Neural progenitor cell (in vitro differentiated cells): ENCODE results near the gene RRAS2. TPM values are rescaled to one million over a fixed set of nuclear protein-coding genes. Genes with fewer than 3 reads are reported as not detected.

Experiments used
- DNase-seq: peaks from one replicate; pipeline ENCODE4 v3.0.0-alpha.2; 2016; ENCODE audit warnings: low spot score
- H2AFZ ChIP-seq: fragments of 200-600 bp; sonication (generic); replicated peaks from 2 replicates; pipeline ENCODE4 v1.6.1; 2016; ENCODE audit warnings: antibody characterized with exemption
- H3F3A ChIP-seq: fragments of 200-600 bp; sonication (generic); 2 replicates; pipeline ENCODE4 v1.6.1; 2016; ENCODE audit warnings: antibody characterized with exemption, low read depth
- H3K27ac ChIP-seq: fragments of 200-600 bp; sonication (generic); 2 replicates; pipeline ENCODE4 v1.5.1; 2016; ENCODE audit warnings: mild to moderate bottlenecking
- H3K27me3 ChIP-seq: fragments of 200-600 bp; sonication (generic); 2 replicates; pipeline ENCODE4 v1.6.1; 2016; ENCODE audit warnings: mild to moderate bottlenecking, moderate library complexity
- H3K36me3 ChIP-seq: fragments of 200-600 bp; sonication (generic); 2 replicates; pipeline ENCODE4 v1.5.1; 2016
- H3K4me1 ChIP-seq: fragments of 200-600 bp; sonication (generic); 2 replicates; pipeline ENCODE4 v1.6.1; 2016; ENCODE audit warnings: mixed run types
- H3K4me2 ChIP-seq: fragments of 200-600 bp; sonication (generic); 2 replicates; pipeline ENCODE4 v1.6.1; 2016
- H3K4me3 ChIP-seq: fragments of 200-600 bp; sonication (generic); 2 replicates; pipeline ENCODE4 v1.5.1; 2016
- H3K79me2 ChIP-seq: fragments of 200-600 bp; sonication (generic); 2 replicates; pipeline ENCODE4 v1.6.1; 2016; ENCODE audit warnings: low read depth
- H3K9ac ChIP-seq: fragments of 200-600 bp; sonication (generic); 2 replicates; pipeline ENCODE4 v1.6.1; 2016
- H3K9me3 ChIP-seq: fragments of 200-600 bp; sonication (generic); 2 replicates; pipeline ENCODE4 v1.5.1; 2016; ENCODE audit warnings: low read depth
- H4K20me1 ChIP-seq: fragments of 200-600 bp; sonication (generic); 2 replicates; pipeline ENCODE4 v1.6.1; 2016; ENCODE audit warnings: low read depth
- H3K27ac Mint-ChIP-seq: 3 replicates; pipeline ENCODE4 v1.8.0; 2021; ENCODE audit warnings: mixed read lengths
- H3K27me3 Mint-ChIP-seq: 2 replicates; pipeline ENCODE4 v1.8.0; 2022; ENCODE audit warnings: low read depth, mild to moderate bottlenecking, inconsistent platforms, moderate library complexity, mixed read lengths; ENCODE audit not compliant: insufficient read depth
- H3K36me3 Mint-ChIP-seq: 3 replicates; pipeline ENCODE4 v1.8.0; 2021; ENCODE audit warnings: mixed read lengths
- H3K4me1 Mint-ChIP-seq: 3 replicates; pipeline ENCODE4 v1.8.0; 2021; ENCODE audit warnings: mixed read lengths
- H3K4me3 Mint-ChIP-seq: 3 replicates; pipeline ENCODE4 v1.8.0; 2021; ENCODE audit warnings: mild to moderate bottlenecking, moderate library complexity, mixed read lengths
- H3K9me3 Mint-ChIP-seq: 3 replicates; pipeline ENCODE4 v1.8.0; 2020; ENCODE audit warnings: mixed read lengths
- CTCF ChIP-seq: fragments of 200-600 bp; sonication (generic); IDR thresholded peaks from 2 replicates; pipeline ENCODE4 v1.5.1; 2017; ENCODE audit warnings: antibody characterized with exemption, mild to moderate bottlenecking
- EZH2 ChIP-seq: fragments of 200-600 bp; sonication (generic); IDR thresholded peaks from 2 replicates; pipeline ENCODE4 v1.6.1; 2017; ENCODE audit warnings: antibody characterized with exemption, mild to moderate bottlenecking, moderate library complexity
- EZH2phosphoT487 ChIP-seq: fragments of 200-600 bp; sonication (generic); IDR thresholded peaks from 2 replicates; pipeline ENCODE4 v1.6.1; 2017; ENCODE audit warnings: antibody characterized with exemption
- total RNA-seq: library from RNA; depleted of rRNA; stranded (reverse); fragments of >200 nt; gene quantifications from 2 replicates; pipeline ENCODE4 v1.2.3, GENCODE V29; 2015; ENCODE audit warnings: low replicate concordance

Gene RRAS2
- total RNA-seq, 1 donor from 2014 or later: 129 TPM

GRCh38 chr11:14255238-14255534 is 103.8 kb downstream of the RRAS2 start:
- Mint-ChIP-seq H3K36me3 (no peaks in the 10 kb centered on the region), H3K9me3 (no peaks in the 10 kb centered on the region)

DNA sequence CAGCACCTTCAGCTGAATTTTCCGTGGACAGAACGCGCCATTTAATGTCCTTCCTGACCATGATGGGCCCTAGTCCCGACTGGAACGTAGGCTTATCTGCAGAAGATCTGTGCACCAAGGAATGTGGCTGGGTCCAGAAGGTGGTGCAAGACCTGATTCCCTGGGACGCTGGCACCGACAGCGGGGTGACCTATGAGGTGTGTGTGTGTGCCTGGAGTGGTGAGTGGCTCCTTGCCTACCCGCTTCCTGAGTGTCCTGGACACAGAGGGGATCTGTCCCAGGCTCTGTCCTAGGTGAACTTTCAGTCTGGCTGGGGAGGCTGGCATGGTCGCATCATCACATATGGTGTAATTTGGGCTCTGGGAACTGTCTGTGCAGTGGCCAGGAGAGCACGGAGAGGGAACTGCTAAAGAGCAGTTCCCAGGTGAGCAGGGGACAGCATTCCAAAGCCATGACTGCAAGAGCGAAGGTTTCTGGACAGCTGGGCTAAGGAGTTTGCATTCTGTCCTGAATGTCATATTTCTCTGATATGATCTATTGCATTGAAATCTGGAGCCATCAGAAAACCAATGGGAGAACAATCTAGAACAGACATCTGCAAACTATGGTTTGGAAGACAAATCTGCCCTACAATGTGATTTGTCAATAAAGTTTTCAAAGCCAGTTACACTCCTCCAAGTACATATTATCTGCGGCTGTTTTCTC is 104.3 kb downstream of the RRAS2 start:
- no peaks in the 10 kb centered on the region for H4K20me1 ChIP-seq
- H3K4me2 ChIP-seq: no peak overlapping the region
- TF ChIP-seq CTCF (no peak), EZH2 (no peak), EZH2phosphoT487 (no peak)
- peaks cover 8% of the 10 kb centered on the region for H3K4me1 Mint-ChIP-seq
- no peaks in the 10 kb centered on the region for H3K27me3 ChIP-seq
- H3K4me1 ChIP-seq: peaks cover 6% of the 10 kb centered on the region
- no peak overlapping the region for H2AFZ ChIP-seq
- no peaks in the 10 kb centered on the region for H3K36me3 Mint-ChIP-seq
- H3K9me3 ChIP-seq: no peaks in the 10 kb centered on the region
- no peak overlapping the region for H3K4me3 ChIP-seq
- no peaks in the 10 kb centered on the region for H3F3A ChIP-seq
- H3K27ac ChIP-seq: no peak overlapping the region
- no peak overlapping the region for H3K9ac ChIP-seq
- no peaks in the 10 kb centered on the region for H3K9me3 Mint-ChIP-seq
- no peak overlapping the region for H3K27ac Mint-ChIP-seq
- H3K27me3 Mint-ChIP-seq: peaks cover 4% of the 10 kb centered on the region
- H3K4me3 Mint-ChIP-seq: no peak overlapping the region
- no peak for DNase-seq
- H3K79me2 ChIP-seq: no peaks in the 10 kb centered on the region
- H3K36me3 ChIP-seq: no peaks in the 10 kb centered on the region

More at GRCh38 chr11:14255238-14255534, 103.8 kb downstream of the RRAS2 start:
- Histone ChIP-seq H3K79me2 (no peaks in the 10 kb centered on the region), H3K4me1 (peaks cover 6% of the 10 kb centered on the region), H3K36me3 (no peaks in the 10 kb centered on the region), H3K4me2 (no peak overlapping the region), H3K27me3 (no peaks in the 10 kb centered on the region), H3F3A (no peaks in the 10 kb centered on the region), H2AFZ (no peak overlapping the region), H3K4me3 (no peak overlapping the region), H4K20me1 (no peaks in the 10 kb centered on the region), H3K9me3 (no peaks in the 10 kb centered on the region), H3K27ac (no peak overlapping the region), H3K9ac (no peak overlapping the region)
- no peak for DNase-seq
- H3K4me3 Mint-ChIP-seq: no peak overlapping the region
- H3K4me1 Mint-ChIP-seq: peaks cover 8% of the 10 kb centered on the region
- TF ChIP-seq EZH2 (no peak), EZH2phosphoT487 (no peak), CTCF (no peak)
- H3K27me3 Mint-ChIP-seq: peaks cover 4% of the 10 kb centered on the region
- H3K27ac Mint-ChIP-seq: no peak overlapping the region

GRCh38 chr11:14253840-14254239 is 105.1 kb downstream of the RRAS2 start:
- Mint-ChIP-seq H3K27ac (no peak overlapping the region), H3K36me3 (no peaks in the 10 kb centered on the region), H3K9me3 (no peaks in the 10 kb centered on the region), H3K4me1 (peaks cover 13% of the 10 kb centered on the region), H3K4me3 (no peak overlapping the region), H3K27me3 (peaks cover 4% of the 10 kb centered on the region)
- Histone ChIP-seq H2AFZ (no peak overlapping the region), H3K4me2 (no peak overlapping the region), H3K4me1 (peaks cover 10% of the 10 kb centered on the region), H3K27ac (no peak overlapping the region), H3K9me3 (no peaks in the 10 kb centered on the region), H3K4me3 (no peak overlapping the region), H3K27me3 (no peaks in the 10 kb centered on the region), H3K79me2 (no peaks in the 10 kb centered on the region), H3F3A (peaks cover 4% of the 10 kb centered on the region), H4K20me1 (peaks cover 3% of the 10 kb centered on the region), H3K36me3 (no peaks in the 10 kb centered on the region), H3K9ac (no peak overlapping the region)
- TF ChIP-seq CTCF: no peak
- TF ChIP-seq EZH2: no peak
- no peak for TF ChIP-seq EZH2phosphoT487
- DNase-seq: no peak
